NCI-H446 treated with DMSO at 0.1 percent for 48 hours (cell line): Measurements from ENCODE around the gene NT5C.

Source experiments
- DNase-seq: peaks from one replicate; lab custom pipeline; 2025; lab: John Stamatoyannopoulos, UW

The NT5C gene

GRCh38 chr17:75091855-75092327 lies 39.7 kb downstream of the NT5C start:
- no peak for DNase-seq

GRCh38 chr17:75090871-75091854 lies 40.4 kb downstream of the NT5C start:
- no peak for DNase-seq

GRCh38 chr17:75088465-75089417 lies 42.8 kb downstream of the NT5C start:
- DNase-seq: no peak

GRCh38 chr17:75087558-75088453 lies 43.7 kb downstream of the NT5C start, which contains the start of gene SLC16A5:
SLC16A5 (plus strand) TSS chr17:75087954; CDS start chr17:75093637, 5,683 bp downstream.
- no peak for DNase-seq

- DNase-seq: no peak
Measured at GRCh38 chr17:75087182-75087557, 44.4 kb downstream of the NT5C start.

GRCh38 chr17:75086496-75087181 lies 44.9 kb downstream of the NT5C start:
- no peak for DNase-seq

GRCh38 chr17:75084039-75084660 lies 47.4 kb downstream of the NT5C start:
- no peak for DNase-seq

GRCh38 chr17:75082683-75083082 lies 48.9 kb downstream of the NT5C start:
- no peak for DNase-seq

GRCh38 chr17:75081611-75082540 lies 49.7 kb downstream of the NT5C start:
- no peak for DNase-seq
